GM11168 (cell line): ENCODE data around the gene APBB1IP.

Experiments
- in situ Hi-C: fragments of 300-500 bp; cut with MboI; formaldehyde crosslinking; loops from one replicate; pipeline ENCODE4 v1.12.0; 2022; ENCODE audit warnings: low sequenced_read_pairs; ENCODE audit not compliant: unreplicated experiment

The APBB1IP gene

DNA sequence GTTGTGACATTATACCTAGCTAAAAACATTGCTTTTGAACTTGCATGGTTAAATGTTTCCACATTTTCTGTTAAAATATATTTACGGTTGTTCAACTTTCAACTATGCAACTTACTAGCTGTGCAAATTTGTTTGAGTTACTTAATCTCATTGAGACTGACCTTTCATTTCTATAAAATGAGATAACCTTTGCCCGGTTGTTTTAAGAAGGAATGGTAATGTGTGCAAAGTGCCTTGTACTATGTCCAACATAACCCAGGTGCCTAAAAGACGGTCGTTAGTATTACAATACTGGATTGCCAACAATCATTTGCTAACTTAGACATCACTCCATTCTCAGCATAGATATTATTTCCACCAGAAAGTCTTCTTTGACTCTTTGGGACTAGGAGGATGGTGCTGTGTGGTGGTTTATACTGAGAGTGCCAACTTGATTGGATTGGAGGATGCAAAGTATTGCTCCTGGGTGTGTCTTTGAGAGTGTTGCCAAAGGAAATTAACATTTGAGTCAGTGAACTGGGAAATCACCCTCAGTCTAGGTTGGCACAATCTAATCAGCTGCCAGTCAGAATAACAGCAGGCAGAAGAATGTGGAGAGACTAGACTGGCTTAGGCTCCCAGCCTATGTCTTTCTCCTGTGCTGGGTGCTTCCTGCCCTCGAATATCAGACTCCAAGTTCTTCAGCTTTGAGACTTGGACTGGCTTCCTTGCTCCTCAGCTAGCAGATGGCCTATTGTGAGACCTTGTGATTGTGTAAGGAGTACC is 174.2 kb downstream of the APBB1IP start:
- in situ Hi-C loops, result no loop called here
